PC-9 (cell line): ENCODE data around the gene C11orf21. TPM values are rescaled to one million over a fixed set of nuclear protein-coding genes. Genes with fewer than 3 reads are reported as not detected.

Source experiments
- BruUV-seq: library from RNA; stranded (reverse); fragments of 400-500 nt; replicated peaks from 2 replicates; lab custom pipeline; 2021; lab: Mats Ljungman, UMichigan
- CTCF ChIA-PET: fragments of 300-600 bp; sonication (Branson Sonifier 250); formaldehyde crosslinking; loops from one replicate; lab custom pipeline; 2022; ENCODE audit warnings: antibody characterized with exemption; lab: Charles Lee
- POLR2A ChIA-PET: fragments of 300-600 bp; sonication (Branson Sonifier 250); formaldehyde crosslinking; loops from one replicate; lab custom pipeline; 2022; ENCODE audit warnings: antibody characterized with exemption; ENCODE audit not compliant: unreplicated experiment; lab: Charles Lee
- DNase-seq, 2 experiments: peaks; one replicate each; pipeline versions ENCODE4 v3.0.0 to v3.0.0-alpha.2; 2015 to 2022; ENCODE audit warnings: mixed read lengths in 1 of 2
- H2AFZ ChIP-seq: fragments of 200-600 bp; sonication (generic); 2 replicates; pipeline ENCODE4 v1.8.1; 2017; ENCODE audit warnings: antibody characterized with exemption
- H3F3A ChIP-seq: fragments of 200-600 bp; sonication (generic); 2 replicates; pipeline ENCODE4 v1.8.1; 2017; ENCODE audit warnings: antibody characterized with exemption, mild to moderate bottlenecking, low read depth; ENCODE audit not compliant: insufficient read depth
- H3K27ac ChIP-seq: fragments of 200-600 bp; sonication (generic); 2 replicates; pipeline ENCODE4 v1.6.1; 2016; ENCODE audit warnings: mixed run types
- H3K27me3 ChIP-seq: fragments of 200-600 bp; sonication (generic); 2 replicates; pipeline ENCODE4 v1.6.1; 2016; ENCODE audit warnings: low read depth, mixed run types; ENCODE audit not compliant: insufficient read depth
- H3K36me3 ChIP-seq: fragments of 200-600 bp; sonication (generic); 2 replicates; pipeline ENCODE4 v1.6.1; 2016; ENCODE audit warnings: low read depth, mixed run types
- H3K4me1 ChIP-seq: fragments of 200-600 bp; sonication (generic); replicated peaks from 2 replicates; pipeline ENCODE4 v1.6.1; 2016; ENCODE audit warnings: mixed run types; ENCODE audit not compliant: insufficient read depth
- H3K4me2 ChIP-seq: fragments of 200-600 bp; sonication (generic); 2 replicates; pipeline ENCODE4 v1.6.1; 2017; ENCODE audit warnings: mixed run types
- H3K4me3 ChIP-seq: fragments of 200-600 bp; sonication (generic); 2 replicates; pipeline ENCODE4 v1.6.1; 2016; ENCODE audit warnings: mixed run types
- H3K79me2 ChIP-seq: fragments of 200-600 bp; sonication (generic); 2 replicates; pipeline ENCODE4 v1.6.1; 2017; ENCODE audit warnings: low read depth, mixed run types
- H3K9me2 ChIP-seq: fragments of 200-600 bp; sonication (generic); 2 replicates; pipeline ENCODE4 v1.8.1; 2017; ENCODE audit warnings: mild to moderate bottlenecking; ENCODE audit not compliant: insufficient read depth
- H3K9me3 ChIP-seq: fragments of 200-600 bp; sonication (generic); 2 replicates; pipeline ENCODE4 v1.8.1; 2016; ENCODE audit warnings: low read depth; ENCODE audit not compliant: insufficient read depth
- H4K20me1 ChIP-seq: fragments of 200-600 bp; sonication (generic); 2 replicates; pipeline ENCODE4 v1.8.1; 2017; ENCODE audit not compliant: insufficient read depth
- CTCF ChIP-seq: fragments of 200-600 bp; sonication (generic); conservative IDR thresholded peaks from 2 replicates; pipeline ENCODE4 v1.6.1; 2017; ENCODE audit warnings: mixed run types, antibody characterized with exemption, mild to moderate bottlenecking, moderate library complexity
- EZH2 ChIP-seq: fragments of 200-600 bp; sonication (generic); IDR thresholded peaks from 2 replicates; pipeline ENCODE4 v1.8.0; 2017; ENCODE audit warnings: antibody characterized with exemption, low read depth
- intact Hi-C: fragments of 100-400 bp; cut with micrococcal nuclease; formaldehyde crosslinking; loops from one replicate; pipeline ENCODE4 v1.10.0; 2022; ENCODE audit not compliant: unreplicated experiment
- total RNA-seq: library from RNA; stranded (reverse); gene quantifications from 2 replicates; pipeline ENCODE4 v1.2.3, GENCODE V29; 2021

C11orf21 gene
- total RNA-seq, 1 experiment from 2014 or later, result not detected

- H3K36me3 ChIP-seq, result no peaks in the 10 kb centered on the region
- DNase-seq, result no peak
- H2AFZ ChIP-seq, result no peak overlapping the region
- H3K4me1 ChIP-seq, result no peaks in the 10 kb centered on the region
- no peak overlapping the region for H3K4me3 ChIP-seq
- no peaks in the 10 kb centered on the region for H4K20me1 ChIP-seq
- no peaks in the 10 kb centered on the region for H3K9me3 ChIP-seq
- CTCF ChIA-PET, result no interaction called here
- H3K4me2 ChIP-seq, result no peak overlapping the region
- H3K27ac ChIP-seq, result no peak overlapping the region
- H3K79me2 ChIP-seq, result no peaks in the 10 kb centered on the region
- H3F3A ChIP-seq, result no peaks in the 10 kb centered on the region
- intact Hi-C loops, result loop anchor here (10.0 kb wide), 1 partner anchor 130 kb away; the partner anchor contains the start of gene INS
- no peaks in the 10 kb centered on the region for H3K9me2 ChIP-seq
- no TSS peak for BruUV-seq
- POLR2A ChIA-PET, result interaction anchor here (0.6 kb wide), 1 partner anchor 8 kb away, joined by 3 read pairs; no protein-coding TSS in a partner anchor
- no peaks in the 10 kb centered on the region; the same call in 1 of the 2 replicates for H3K27me3 ChIP-seq
- TF ChIP-seq EZH2, result no peak
- no peak for TF ChIP-seq CTCF
These were observed 6.8 kb downstream of the C11orf21 start for GRCh38 chr11:2294926-2295290.

- Histone ChIP-seq H2AFZ (no peak overlapping the region), H3K4me1 (no peaks in the 10 kb centered on the region), H3K27ac (no peak overlapping the region), H3K4me2 (no peak overlapping the region), H3K4me3 (no peak overlapping the region), H3K79me2 (no peaks in the 10 kb centered on the region), H3K9me2 (no peaks in the 10 kb centered on the region), H4K20me1 (no peaks in the 10 kb centered on the region), H3F3A (no peaks in the 10 kb centered on the region), H3K9me3 (no peaks in the 10 kb centered on the region), H3K36me3 (no peaks in the 10 kb centered on the region), H3K27me3 (peaks cover 5% of the 10 kb centered on the region)
- DNase-seq, result no peak
- ChIA-PET CTCF (no interaction called here), POLR2A (interaction anchor here (0.6 kb wide), 1 partner anchor 8 kb away, joined by 3 read pairs; no protein-coding TSS in a partner anchor)
- BruUV-seq, result no TSS peak
- TF ChIP-seq EZH2 (no peak), CTCF (no peak)
- intact Hi-C loops, result loop anchor here (10.0 kb wide), 1 partner anchor 129 kb away; the partner anchor contains the start of gene INS
These were observed 7.5 kb downstream of the C11orf21 start for GRCh38 chr11:2293984-2294925.

- DNase-seq, result no peak
- no peak overlapping the region for H3K27ac ChIP-seq
- no peaks in the 10 kb centered on the region for H3K4me1 ChIP-seq
- H3K4me2 ChIP-seq, result no peak overlapping the region
- no peaks in the 10 kb centered on the region for H3K9me3 ChIP-seq
- no peaks in the 10 kb centered on the region for H3K36me3 ChIP-seq
- H4K20me1 ChIP-seq, result no peaks in the 10 kb centered on the region
- H3K79me2 ChIP-seq, result no peaks in the 10 kb centered on the region
- intact Hi-C loops, result loop anchor here (10.0 kb wide), 1 partner anchor 129 kb away; the partner anchor contains the start of gene INS
- no TSS peak for BruUV-seq
- no peak overlapping the region for H3K4me3 ChIP-seq
- H3K9me2 ChIP-seq, result no peaks in the 10 kb centered on the region
- H3F3A ChIP-seq, result no peaks in the 10 kb centered on the region
- no peak overlapping the region for H2AFZ ChIP-seq
- CTCF ChIA-PET, result no interaction called here
- POLR2A ChIA-PET, result no interaction called here
- peaks cover 7% of the 10 kb centered on the region for H3K27me3 ChIP-seq
- TF ChIP-seq CTCF, result no peak
- no peak for TF ChIP-seq EZH2
These were observed 8.2 kb downstream of the C11orf21 start for GRCh38 chr11:2293531-2293971.
